Mesenchymal stem cell (in vitro differentiated cells and primary cell): ENCODE results near the gene ARMC9.

ENCODE experiments used
- DNase-seq: peaks from one replicate; pipeline ENCODE4 v3.0.0-alpha.2; 2013
- H2AFZ ChIP-seq: one replicate; pipeline ENCODE4 v1.6.1; 2013; ENCODE audit warnings: low read depth, mild to moderate bottlenecking, control low read depth, inconsistent platforms, low read length, moderate library complexity
- H2AK5ac ChIP-seq: 2 replicates; pipeline ENCODE4 v1.6.1; 2013; ENCODE audit warnings: low read length, moderate library complexity, mild to moderate bottlenecking, inconsistent platforms; ENCODE audit not compliant: severe bottlenecking
- H2BK120ac ChIP-seq: one replicate; pipeline ENCODE4 v1.6.1; 2013; ENCODE audit warnings: low read depth, mild to moderate bottlenecking, inconsistent platforms, low read length, moderate library complexity
- H2BK12ac ChIP-seq, 2 experiments: one replicate each; pipeline ENCODE4 v1.6.1; 2013; ENCODE audit warnings: inconsistent platforms in 2 of 2, low read length in 2 of 2, mild to moderate bottlenecking in 2 of 2, moderate library complexity in 2 of 2, control low read depth in 1 of 2
- H2BK15ac ChIP-seq: one replicate; pipeline ENCODE4 v1.6.1; 2013; ENCODE audit warnings: mild to moderate bottlenecking, low read depth, inconsistent platforms; ENCODE audit not compliant: poor library complexity, severe bottlenecking
- H2BK5ac ChIP-seq: 2 replicates; pipeline ENCODE4 v1.6.1; 2013; ENCODE audit warnings: low read depth, mild to moderate bottlenecking, low read length, control low read depth, inconsistent platforms; ENCODE audit not compliant: poor library complexity, severe bottlenecking
- H3K14ac ChIP-seq, 2 experiments: one replicate each; pipeline ENCODE4 v1.6.1; 2013; ENCODE audit warnings: inconsistent platforms in 2 of 2, low read length in 2 of 2, control low read depth in 1 of 2, mild to moderate bottlenecking in 1 of 2, moderate library complexity in 1 of 2
- H3K18ac ChIP-seq, 2 experiments: one replicate each; pipeline ENCODE4 v1.6.1; 2013; ENCODE audit warnings: inconsistent platforms in 2 of 2, low read length in 2 of 2, control low read depth in 1 of 2, low read depth in 1 of 2, mild to moderate bottlenecking in 1 of 2
- H3K23ac ChIP-seq, 2 experiments: one replicate each; pipeline ENCODE4 v1.6.1; 2013; ENCODE audit warnings: inconsistent platforms in 2 of 2, low read length in 2 of 2, mild to moderate bottlenecking in 2 of 2, moderate library complexity in 2 of 2, control low read depth in 1 of 2
- H3K27ac ChIP-seq: 2 replicates; pipeline ENCODE4 v1.5.1; 2013; ENCODE audit warnings: mild to moderate bottlenecking, moderate library complexity, low read length, control low read depth, inconsistent platforms; ENCODE audit not compliant: poor library complexity, severe bottlenecking
- H3K27me3 ChIP-seq, 2 experiments: 2 replicates each; pipeline versions ENCODE4 v1.6.1 to v1.7.0; 2013; ENCODE audit warnings: low read length in 2 of 2, mild to moderate bottlenecking in 2 of 2, moderate library complexity in 2 of 2, control low read depth in 1 of 2, inconsistent platforms in 1 of 2; ENCODE audit not compliant: control insufficient read depth in 1 of 2, insufficient read depth in 1 of 2
- H3K36me3 ChIP-seq, 2 experiments: 2 replicates each; pipeline versions ENCODE4 v1.6.1 to v1.7.0; 2013; ENCODE audit warnings: low read length in 2 of 2, control low read depth in 1 of 2, inconsistent platforms in 1 of 2, low read depth in 1 of 2, mild to moderate bottlenecking in 1 of 2; ENCODE audit not compliant: insufficient read depth in 2 of 2, control insufficient read depth in 1 of 2
- H3K4ac ChIP-seq, 2 experiments: one replicate each; pipeline ENCODE4 v1.6.1; 2013; ENCODE audit warnings: inconsistent platforms in 2 of 2, low read length in 2 of 2, mild to moderate bottlenecking in 2 of 2, moderate library complexity in 2 of 2, control low read depth in 1 of 2, low read depth in 1 of 2
- H3K4me1 ChIP-seq: 2 replicates; pipeline ENCODE4 v1.6.1; 2013; ENCODE audit warnings: low read depth, low read length, control low read depth; ENCODE audit not compliant: control insufficient read depth, insufficient read depth
- H3K4me2 ChIP-seq: 2 replicates; pipeline ENCODE4 v1.6.1; 2013; ENCODE audit warnings: low read length, mild to moderate bottlenecking, inconsistent platforms; ENCODE audit not compliant: poor library complexity, severe bottlenecking
- H3K4me3 ChIP-seq, 2 experiments: 2 replicates each; pipeline versions ENCODE4 v1.5.1 to v1.7.0; 2013; ENCODE audit warnings: low read length in 2 of 2, mild to moderate bottlenecking in 2 of 2, control low read depth in 1 of 2, low read depth in 1 of 2; ENCODE audit not compliant: insufficient read depth in 1 of 2
- H3K79me1 ChIP-seq: replicated peaks from 2 replicates; pipeline ENCODE4 v1.6.1; 2013; ENCODE audit warnings: mild to moderate bottlenecking, control low read depth, low read length, inconsistent platforms; ENCODE audit not compliant: poor library complexity, severe bottlenecking
- H3K9ac ChIP-seq: 2 replicates; pipeline ENCODE4 v1.7.0; 2013; ENCODE audit warnings: mild to moderate bottlenecking, low read length, moderate library complexity
- H3K9me3 ChIP-seq: 2 replicates; pipeline ENCODE4 v1.7.0; 2013; ENCODE audit warnings: mild to moderate bottlenecking, low read length; ENCODE audit not compliant: control insufficient read depth
- H4K8ac ChIP-seq: one replicate; pipeline ENCODE4 v1.6.1; 2013; ENCODE audit warnings: inconsistent platforms, mild to moderate bottlenecking, low read length, moderate library complexity
- H4K91ac ChIP-seq: one replicate; pipeline ENCODE4 v1.6.1; 2013; ENCODE audit warnings: mild to moderate bottlenecking, low read length, inconsistent platforms
- WGBS: methylation state at CpG from one replicate; pipeline ENCODE4 v1.1.7; 2013; ENCODE audit warnings: mixed read lengths; 5-methylcytosine and 5-hydroxymethylcytosine counted together

Gene ARMC9

DNA sequence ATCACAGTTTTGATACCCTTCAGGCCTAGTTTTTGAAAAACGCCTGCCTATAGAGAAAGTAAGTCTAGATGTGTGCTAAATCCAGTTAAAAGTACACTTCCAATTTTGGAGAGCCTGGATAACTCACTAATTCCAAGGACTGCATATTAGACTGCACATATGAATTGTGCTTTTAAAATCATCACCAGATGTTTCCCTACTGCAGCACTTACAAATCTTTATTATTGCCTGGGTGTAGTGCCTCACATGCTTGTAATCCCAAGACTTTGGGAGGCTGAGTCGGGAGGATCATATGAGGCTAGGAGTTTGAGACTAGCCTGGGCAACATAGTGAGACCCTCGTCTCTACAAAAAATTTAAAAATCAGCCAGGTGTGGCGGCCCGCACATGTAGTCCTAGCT lies 37.7 kb upstream of the ARMC9 start:
- Histone ChIP-seq H3K4me2 (no peak overlapping the region), H3K14ac (peak overlapping the region in 1 of 2 experiments; percentile 97), H2BK5ac (peak overlapping the region; percentile 96), H2BK120ac (peak overlapping the region; percentile 93), H3K4me1 (peaks cover 11% of the 10 kb centered on the region), H2BK12ac (peak overlapping the region; percentile 61 to 92), H3K36me3 (peaks cover 3 to 33% of the 10 kb centered on the region in 2 experiments), H2AFZ (no peak overlapping the region), H3K4ac (peak overlapping the region; percentile 57 to 99), H3K18ac (peak overlapping the region; percentile 98 to 99), H3K79me1 (peaks cover 3% of the 10 kb centered on the region), H3K9ac (peak overlapping the region; percentile 87), H4K8ac (peak overlapping the region; percentile 97), H3K4me3 (no peak overlapping the region), H2AK5ac (peak overlapping the region; percentile 100), H2BK15ac (peak overlapping the region; percentile 92), H3K9me3 (no peaks in the 10 kb centered on the region), H4K91ac (peak overlapping the region; percentile 99), H3K27ac (peak overlapping the region; percentile 100), H3K23ac (peak overlapping the region in 1 of 2 experiments; percentile 89), H3K27me3 (no peaks in the 10 kb centered on the region)
- WGBS, result 96% methylated on average over 4 of the region's 5 CpGs
- DNase-seq, result no peak

GRCh38 chr2:231161252-231161839 lies 37.1 kb upstream of the ARMC9 start:
- no peak overlapping the region for H3K4me3 ChIP-seq
- H3K18ac ChIP-seq, result peak overlapping the region; percentile 95 to 99
- peak overlapping the region; percentile 90 for H4K8ac ChIP-seq
- H3K4ac ChIP-seq, result peak overlapping the region; percentile 71 to 100
- peak overlapping the region; percentile 100 for H3K27ac ChIP-seq
- DNase-seq, result no peak
- peaks cover 3 to 40% of the 10 kb centered on the region in 2 experiments for H3K36me3 ChIP-seq
- H3K14ac ChIP-seq, result peak overlapping the region in 1 of 2 experiments; percentile 86
- H3K4me1 ChIP-seq, result peaks cover 11% of the 10 kb centered on the region
- H3K9ac ChIP-seq, result peak overlapping the region; percentile 87
- H2BK120ac ChIP-seq, result peak overlapping the region; percentile 97
- H2BK5ac ChIP-seq, result peak overlapping the region; percentile 89
- no peaks in the 10 kb centered on the region for H3K27me3 ChIP-seq
- peaks cover 3% of the 10 kb centered on the region for H3K79me1 ChIP-seq
- H2AFZ ChIP-seq, result no peak overlapping the region
- H2BK12ac ChIP-seq, result peak overlapping the region; percentile 98 to 99
- H3K4me2 ChIP-seq, result no peak overlapping the region
- 18% methylated on average over 2 of the region's 7 CpGs for WGBS
- peak overlapping the region; percentile 100 for H2AK5ac ChIP-seq
- peak overlapping the region; percentile 92 for H2BK15ac ChIP-seq
- peak overlapping the region; percentile 89 for H4K91ac ChIP-seq
- peak overlapping the region in 1 of 2 experiments; percentile 59 for H3K23ac ChIP-seq
- H3K9me3 ChIP-seq, result no peaks in the 10 kb centered on the region

DNA sequence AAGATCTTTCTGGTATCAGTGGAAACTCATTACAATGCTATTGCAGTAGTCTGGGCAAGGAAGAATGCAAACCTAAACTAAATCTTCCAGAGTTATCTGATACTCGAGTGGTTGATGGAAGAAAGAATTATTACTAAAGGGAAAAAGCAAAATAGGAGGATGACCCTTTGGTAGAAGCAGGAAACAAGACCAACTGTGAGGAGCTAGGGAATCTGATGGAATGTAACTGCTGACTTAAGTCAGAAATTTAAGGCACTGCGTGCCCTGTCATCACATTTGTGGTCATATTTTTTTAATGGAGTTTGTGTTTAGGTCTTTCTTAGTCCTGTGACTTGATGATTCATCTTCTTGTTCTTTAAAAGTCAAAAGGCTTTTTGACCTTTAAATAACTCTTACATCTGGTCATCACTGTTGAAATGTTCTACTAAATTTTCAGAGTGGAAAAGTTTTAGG lies 36.5 kb upstream of the ARMC9 start:
- Histone ChIP-seq H2BK120ac (no peak overlapping the region), H3K9me3 (no peaks in the 10 kb centered on the region), H4K8ac (no peak overlapping the region), H2BK12ac (no peak overlapping the region), H3K27ac (peak overlapping the region; percentile 100), H2AFZ (no peak overlapping the region), H3K4ac (no peak overlapping the region), H3K4me3 (no peak overlapping the region), H2BK15ac (no peak overlapping the region), H3K4me2 (no peak overlapping the region), H3K27me3 (no peaks in the 10 kb centered on the region), H3K23ac (no peak overlapping the region), H3K9ac (peak overlapping the region; percentile 87), H3K79me1 (peaks cover 3% of the 10 kb centered on the region), H3K36me3 (peaks cover 3 to 45% of the 10 kb centered on the region in 2 experiments), H2AK5ac (no peak overlapping the region), H3K14ac (no peak overlapping the region), H4K91ac (no peak overlapping the region), H3K4me1 (peaks cover 11% of the 10 kb centered on the region), H2BK5ac (no peak overlapping the region), H3K18ac (no peak overlapping the region)
- DNase-seq, result peak; percentile 99
- WGBS, result 0% methylated on average over 2 of the region's 2 CpGs

DNA sequence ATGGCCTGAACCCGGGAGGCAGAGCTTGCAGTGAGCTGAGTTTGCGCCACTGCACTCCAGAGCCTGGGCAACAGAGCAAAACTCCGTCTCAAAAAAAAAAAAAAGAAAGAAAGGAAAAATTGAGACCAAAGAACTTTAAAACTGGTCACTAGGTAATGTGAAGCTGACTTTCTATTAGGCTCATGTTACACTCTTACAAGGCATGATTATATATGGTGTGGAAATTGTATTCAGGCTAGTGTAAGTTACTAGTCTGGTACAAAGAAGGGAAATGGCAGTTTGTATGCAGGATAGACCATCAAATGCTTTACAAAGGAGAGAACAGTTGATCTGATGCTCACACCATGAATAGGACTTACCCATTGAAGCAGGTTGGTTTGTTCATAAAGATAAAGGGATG lies 35.4 kb upstream of the ARMC9 start:
- Histone ChIP-seq H3K14ac (no peak overlapping the region), H2AFZ (no peak overlapping the region), H2BK12ac (peak overlapping the region in 1 of 2 experiments; percentile 59), H3K4me3 (no peak overlapping the region), H3K4me2 (no peak overlapping the region), H2BK5ac (no peak overlapping the region), H4K91ac (no peak overlapping the region), H3K4me1 (peaks cover 11% of the 10 kb centered on the region), H3K36me3 (peaks cover 3 to 56% of the 10 kb centered on the region in 2 experiments), H3K27me3 (no peaks in the 10 kb centered on the region), H3K9me3 (no peaks in the 10 kb centered on the region), H3K18ac (peak overlapping the region in 1 of 2 experiments; percentile 96), H3K4ac (peak overlapping the region in 1 of 2 experiments; percentile 22), H2BK15ac (no peak overlapping the region), H3K79me1 (no peaks in the 10 kb centered on the region), H3K9ac (peak overlapping the region; percentile 55), H4K8ac (no peak overlapping the region), H2BK120ac (peak overlapping the region; percentile 73), H3K23ac (no peak overlapping the region), H3K27ac (peak overlapping the region; percentile 85), H2AK5ac (peak overlapping the region; percentile 17)
- 85% methylated on average over 3 of the region's 3 CpGs for WGBS
- peak; percentile 66 for DNase-seq
